Neural cell (in vitro differentiated cells): ENCODE results near the gene FAF2. TPM values are rescaled to one million over a fixed set of nuclear protein-coding genes. Genes with fewer than 3 reads are reported as not detected.

ENCODE experiments used
- H2AFZ ChIP-seq: fragments of 200-600, 300-800 bp; sonication (generic), shearing (Covaris generic); 2 replicates; pipeline ENCODE4 v1.6.0; 2014; ENCODE audit warnings: low read depth, mild to moderate bottlenecking, antibody characterized with exemption, low read length, moderate library complexity
- H3F3A ChIP-seq: fragments of 200-600 bp; shearing (Covaris generic); 2 replicates; pipeline ENCODE4 v1.6.1; 2016; ENCODE audit warnings: mild to moderate bottlenecking, moderate library complexity, mixed read lengths, antibody characterized with exemption, low read length; ENCODE audit not compliant: insufficient read depth, poor library complexity, severe bottlenecking
- H3K27ac ChIP-seq: fragments of 200-600, 300-800 bp; sonication (generic), shearing (Covaris generic); 2 replicates; pipeline ENCODE4 v1.5.1; 2014; ENCODE audit warnings: mild to moderate bottlenecking, low read length, moderate library complexity
- H3K27me3 ChIP-seq: fragments of 300-800, 200-600 bp; sonication (generic), shearing (Covaris generic); 2 replicates; pipeline ENCODE4 v1.6.0; 2014; ENCODE audit warnings: mild to moderate bottlenecking, low read depth, low read length, moderate library complexity; ENCODE audit not compliant: insufficient read depth
- H3K36me3 ChIP-seq: fragments of 300-800, 200-600 bp; sonication (generic), shearing (Covaris generic); 2 replicates; pipeline ENCODE4 v1.5.1; 2014; ENCODE audit warnings: mild to moderate bottlenecking, antibody characterized with exemption, low read length, moderate library complexity; ENCODE audit not compliant: insufficient read depth
- H3K4me2 ChIP-seq: fragments of 300-800, 200-600 bp; sonication (generic), shearing (Covaris generic); 2 replicates; pipeline ENCODE4 v1.6.0; 2014; ENCODE audit warnings: mild to moderate bottlenecking, low read length
- H3K4me3 ChIP-seq: fragments of 300-800, 200-600 bp; sonication (generic), shearing (Covaris generic); 2 replicates; pipeline ENCODE4 v1.5.1; 2014; ENCODE audit warnings: mild to moderate bottlenecking, low read length, moderate library complexity
- H3K79me2 ChIP-seq: fragments of 200-600 bp; shearing (Covaris generic); replicated peaks from 2 replicates; pipeline ENCODE4 v1.6.0; 2014; ENCODE audit warnings: mild to moderate bottlenecking, low read length, moderate library complexity; ENCODE audit not compliant: insufficient read depth
- H3K9ac ChIP-seq: fragments of 300-800, 200-600 bp; sonication (generic), shearing (Covaris generic); 2 replicates; pipeline ENCODE4 v1.6.1; 2016; ENCODE audit warnings: mild to moderate bottlenecking, low read length, mixed read lengths
- H3K9me2 ChIP-seq: fragments of 200-600 bp; shearing (Covaris generic); 2 replicates; pipeline ENCODE4 v1.6.1; 2016; ENCODE audit warnings: mild to moderate bottlenecking, low read length, mixed read lengths; ENCODE audit not compliant: insufficient read depth
- H3K9me3 ChIP-seq: fragments of 200-600, 300-800 bp; sonication (generic), shearing (Covaris generic); 2 replicates; pipeline ENCODE4 v1.6.1; 2016; ENCODE audit warnings: mild to moderate bottlenecking, mixed run types, low read length, moderate library complexity, mixed read lengths
- H4K20me1 ChIP-seq: fragments of 200-600 bp; shearing (Covaris generic); 2 replicates; pipeline ENCODE4 v1.6.1; 2016; ENCODE audit warnings: mild to moderate bottlenecking, mixed run types; ENCODE audit not compliant: insufficient read depth
- CTCF ChIP-seq: fragments of 450-650 bp; IDR thresholded peaks from 2 replicates; pipeline ENCODE4 v1.5.1; 2014; ENCODE audit warnings: antibody characterized with exemption, mild to moderate bottlenecking, moderate library complexity; ENCODE audit not compliant: poor library complexity, severe bottlenecking
- EP300 ChIP-seq: fragments of 450-650 bp; conservative IDR thresholded peaks from 2 replicates; pipeline ENCODE4 v1.6.1; 2014; ENCODE audit warnings: antibody characterized with exemption, mild to moderate bottlenecking, moderate library complexity; ENCODE audit not compliant: poor library complexity, severe bottlenecking
- EZH2 ChIP-seq: fragments of 200-600, 300-800 bp; shearing (Covaris generic), sonication (generic); IDR thresholded peaks from 2 replicates; pipeline ENCODE4 v1.6.1; 2014; ENCODE audit warnings: antibody characterized with exemption, low read length, borderline replicate concordance, mild to moderate bottlenecking; ENCODE audit not compliant: insufficient read depth, poor library complexity, severe bottlenecking
- MXI1 ChIP-seq: fragments of 450-650 bp; conservative IDR thresholded peaks from 2 replicates; pipeline ENCODE4 v1.6.1; 2014; ENCODE audit warnings: antibody characterized with exemption, mild to moderate bottlenecking; ENCODE audit not compliant: poor library complexity, severe bottlenecking
- POLR2AphosphoS5 ChIP-seq: IDR thresholded peaks from 2 replicates; pipeline ENCODE4 v1.6.1; 2012
- RAD21 ChIP-seq: fragments of 450-650 bp; conservative IDR thresholded peaks from 2 replicates; pipeline ENCODE4 v1.6.1; 2014; ENCODE audit warnings: antibody characterized with exemption, mild to moderate bottlenecking, moderate library complexity
- SMC3 ChIP-seq: fragments of 450-650 bp; conservative IDR thresholded peaks from 2 replicates; pipeline ENCODE4 v1.6.1; 2014; ENCODE audit warnings: antibody characterized with exemption, mild to moderate bottlenecking, moderate library complexity; ENCODE audit not compliant: poor library complexity
- TAF1 ChIP-seq: IDR thresholded peaks from 2 replicates; pipeline ENCODE4 v1.6.1; 2012; ENCODE audit warnings: low read depth
- polyA plus RNA-seq: library from polyadenylated mRNA; depleted of rRNA; stranded (reverse); fragments of >200 nt; gene quantifications from 2 replicates; pipeline ENCODE4 v1.2.3, GENCODE V29; 2014
- TF ChIP-seq, protein P1 (sequence below): IDR thresholded peaks from 2 replicates; pipeline ENCODE4 v1.6.1; 2012; ENCODE audit warnings: borderline replicate concordance

FAF2 gene
- polyA plus RNA-seq, 1 donor from 2014 or later = 30.8 TPM

DNA sequence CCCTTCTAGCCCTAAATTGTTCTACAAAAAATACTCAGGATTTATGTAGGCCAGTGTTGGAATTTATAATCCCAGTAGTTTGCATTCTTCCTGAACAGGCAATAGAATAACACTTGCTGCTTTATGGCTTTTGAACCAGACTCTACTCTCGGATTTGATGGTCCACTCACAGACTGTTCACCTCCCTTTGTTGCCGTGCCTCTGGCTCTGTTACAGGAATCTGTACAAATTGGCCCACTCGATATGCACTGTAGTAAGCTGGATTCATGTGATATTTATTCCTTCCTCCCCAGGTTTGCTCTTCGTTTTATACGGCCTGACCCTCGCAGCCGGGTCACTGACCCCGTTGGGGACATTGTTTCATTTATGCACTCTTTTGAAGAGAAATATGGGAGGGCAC lies 43.7 kb downstream of the FAF2 start:
- Histone ChIP-seq H3K9ac (no peak overlapping the region), H3K4me2 (no peak overlapping the region), H3K27me3 (no peaks in the 10 kb centered on the region), H3K79me2 (no peaks in the 10 kb centered on the region), H3F3A (no peaks in the 10 kb centered on the region), H4K20me1 (no peaks in the 10 kb centered on the region), H3K9me3 (no peaks in the 10 kb centered on the region), H3K9me2 (no peaks in the 10 kb centered on the region), H3K27ac (no peak overlapping the region), H3K36me3 (peaks cover 12% of the 10 kb centered on the region), H3K4me3 (no peak overlapping the region), H2AFZ (no peak overlapping the region)
- TF ChIP-seq TAF1 (no peak), RAD21 (no peak), POLR2AphosphoS5 (no peak), SMC3 (no peak), CTCF (no peak), EP300 (no peak), MXI1 (no peak), EZH2 (no peak)
- TF ChIP-seq, protein P1, sequence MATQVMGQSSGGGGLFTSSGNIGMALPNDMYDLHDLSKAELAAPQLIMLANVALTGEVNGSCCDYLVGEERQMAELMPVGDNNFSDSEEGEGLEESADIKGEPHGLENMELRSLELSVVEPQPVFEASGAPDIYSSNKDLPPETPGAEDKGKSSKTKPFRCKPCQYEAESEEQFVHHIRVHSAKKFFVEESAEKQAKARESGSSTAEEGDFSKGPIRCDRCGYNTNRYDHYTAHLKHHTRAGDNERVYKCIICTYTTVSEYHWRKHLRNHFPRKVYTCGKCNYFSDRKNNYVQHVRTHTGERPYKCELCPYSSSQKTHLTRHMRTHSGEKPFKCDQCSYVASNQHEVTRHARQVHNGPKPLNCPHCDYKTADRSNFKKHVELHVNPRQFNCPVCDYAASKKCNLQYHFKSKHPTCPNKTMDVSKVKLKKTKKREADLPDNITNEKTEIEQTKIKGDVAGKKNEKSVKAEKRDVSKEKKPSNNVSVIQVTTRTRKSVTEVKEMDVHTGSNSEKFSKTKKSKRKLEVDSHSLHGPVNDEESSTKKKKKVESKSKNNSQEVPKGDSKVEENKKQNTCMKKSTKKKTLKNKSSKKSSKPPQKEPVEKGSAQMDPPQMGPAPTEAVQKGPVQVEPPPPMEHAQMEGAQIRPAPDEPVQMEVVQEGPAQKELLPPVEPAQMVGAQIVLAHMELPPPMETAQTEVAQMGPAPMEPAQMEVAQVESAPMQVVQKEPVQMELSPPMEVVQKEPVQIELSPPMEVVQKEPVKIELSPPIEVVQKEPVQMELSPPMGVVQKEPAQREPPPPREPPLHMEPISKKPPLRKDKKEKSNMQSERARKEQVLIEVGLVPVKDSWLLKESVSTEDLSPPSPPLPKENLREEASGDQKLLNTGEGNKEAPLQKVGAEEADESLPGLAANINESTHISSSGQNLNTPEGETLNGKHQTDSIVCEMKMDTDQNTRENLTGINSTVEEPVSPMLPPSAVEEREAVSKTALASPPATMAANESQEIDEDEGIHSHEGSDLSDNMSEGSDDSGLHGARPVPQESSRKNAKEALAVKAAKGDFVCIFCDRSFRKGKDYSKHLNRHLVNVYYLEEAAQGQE = no peak

DNA sequence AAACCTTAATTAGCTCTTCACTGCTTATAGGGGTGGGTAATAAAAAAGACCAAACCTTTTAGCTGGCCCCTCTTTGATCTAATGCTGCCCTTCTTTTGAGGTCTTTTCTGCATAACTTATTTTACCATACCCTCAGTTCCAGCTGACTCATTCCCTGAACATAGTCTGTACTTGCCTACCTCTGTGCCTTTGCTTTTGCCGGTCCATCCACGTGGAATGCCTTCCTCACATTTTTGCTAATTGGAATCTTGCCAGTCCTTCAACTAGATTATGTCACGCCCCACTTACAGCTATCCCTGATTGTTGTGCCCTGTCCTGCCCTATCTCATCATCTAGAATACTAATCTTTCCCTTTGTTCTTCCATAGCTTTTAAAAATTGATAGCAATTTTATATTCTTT lies 44.2 kb downstream of the FAF2 start:
- H3K27me3 ChIP-seq = no peaks in the 10 kb centered on the region
- H3K9me2 ChIP-seq = no peaks in the 10 kb centered on the region
- no peaks in the 10 kb centered on the region for H4K20me1 ChIP-seq
- H3F3A ChIP-seq = no peaks in the 10 kb centered on the region
- no peak overlapping the region for H3K4me2 ChIP-seq
- H3K36me3 ChIP-seq = peaks cover 12% of the 10 kb centered on the region
- TF ChIP-seq EZH2 = no peak
- no peak for TF ChIP-seq EP300
- TF ChIP-seq MXI1 = no peak
- TF ChIP-seq RAD21 = no peak
- TF ChIP-seq, protein P1 = no peak
- no peak for TF ChIP-seq TAF1
- TF ChIP-seq SMC3 = no peak
- TF ChIP-seq CTCF = no peak
- no peak for TF ChIP-seq POLR2AphosphoS5
- H2AFZ ChIP-seq = no peak overlapping the region
- no peak overlapping the region for H3K27ac ChIP-seq
- no peaks in the 10 kb centered on the region for H3K9me3 ChIP-seq
- H3K9ac ChIP-seq = no peak overlapping the region
- no peaks in the 10 kb centered on the region for H3K79me2 ChIP-seq
- no peak overlapping the region for H3K4me3 ChIP-seq
